SK-N-SH treated with all-trans-retinoic acid at 6 μM for 48 hours (cell line): ENCODE results near the gene MAP7.

ENCODE experiments used
- ATAC-seq: fragments of 200-7000 bp; cut with Tn5 transposase; 3 replicates; pipeline ENCODE4 v1.9.1; 2020; ENCODE audit warnings: mild to moderate bottlenecking, moderate library complexity
- ARNTL ChIP-seq: fragments of 450-650 bp; formaldehyde crosslinking; IDR thresholded peaks from 2 replicates; pipeline ENCODE4 v1.5.0; 2020; ENCODE audit warnings: low read depth, mild to moderate bottlenecking, moderate library complexity, borderline replicate concordance
- BACH2 ChIP-seq: fragments of 250-450 bp; sonication (Bioruptor Pico); IDR thresholded peaks from 2 replicates; pipeline ENCODE4 v1.9.0; 2021; ENCODE audit warnings: mild to moderate bottlenecking, borderline replicate concordance
- ESRRG ChIP-seq: fragments of 250-450 bp; sonication (Bioruptor Pico); IDR thresholded peaks from 2 replicates; pipeline ENCODE4 v1.6.1; 2021; ENCODE audit warnings: mild to moderate bottlenecking
- GLIS3 ChIP-seq: fragments of 250-450 bp; sonication (Bioruptor Pico); IDR thresholded peaks from 2 replicates; pipeline ENCODE4 v1.5.0; 2020; ENCODE audit warnings: mild to moderate bottlenecking, moderate library complexity
- ISL1 ChIP-seq: fragments of 250-450 bp; sonication (Bioruptor Pico); IDR thresholded peaks from 2 replicates; pipeline ENCODE4 v2.1.2; 2022; ENCODE audit warnings: mild to moderate bottlenecking, moderate library complexity
- OSR1 ChIP-seq: fragments of 250-450 bp; sonication (Bioruptor Pico); IDR thresholded peaks from 2 replicates; pipeline ENCODE4 v1.8.0; 2022; ENCODE audit warnings: moderate library complexity, mild to moderate bottlenecking, inconsistent platforms
- PPARA ChIP-seq: fragments of 250-450 bp; sonication (Bioruptor Pico); IDR thresholded peaks from 2 replicates; pipeline ENCODE4 v1.5.0; 2020; ENCODE audit warnings: mild to moderate bottlenecking, borderline replicate concordance
- RARB ChIP-seq: fragments of 250-450 bp; sonication (Bioruptor Pico); IDR thresholded peaks from 2 replicates; pipeline ENCODE4 v1.8.0; 2021; ENCODE audit warnings: mild to moderate bottlenecking, moderate library complexity
- SNAI2 ChIP-seq: fragments of 250-450 bp; sonication (Bioruptor Pico); IDR thresholded peaks from 2 replicates; pipeline ENCODE4 v1.5.0; 2020; ENCODE audit warnings: mild to moderate bottlenecking, moderate library complexity
- TCF4 ChIP-seq: fragments of 250-450 bp; sonication (Bioruptor Pico); IDR thresholded peaks from 2 replicates; pipeline ENCODE4 v1.8.0; 2021; ENCODE audit warnings: mild to moderate bottlenecking, moderate library complexity, borderline replicate concordance
- TOX ChIP-seq: fragments of 250-450 bp; sonication (Bioruptor Pico); IDR thresholded peaks from 2 replicates; pipeline ENCODE4 v1.8.0; 2021; ENCODE audit warnings: mild to moderate bottlenecking, moderate library complexity, borderline replicate concordance
- TSHZ2 ChIP-seq: fragments of 250-450 bp; sonication (Bioruptor Pico); IDR thresholded peaks from 2 replicates; pipeline ENCODE4 v1.5.0; 2020; ENCODE audit warnings: mild to moderate bottlenecking, moderate library complexity
- ZC3H10 ChIP-seq: fragments of 250-450 bp; sonication (Bioruptor Pico); IDR thresholded peaks from 2 replicates; pipeline ENCODE4 v1.5.1; 2021; ENCODE audit warnings: mild to moderate bottlenecking, moderate library complexity
- ZFP3 ChIP-seq: fragments of 250-450 bp; sonication (Bioruptor Pico); IDR thresholded peaks from 2 replicates; pipeline ENCODE4 v1.5.0; 2020; ENCODE audit warnings: mild to moderate bottlenecking, moderate library complexity
- ZNF565 ChIP-seq: fragments of 450-650 bp; formaldehyde crosslinking; conservative IDR thresholded peaks from 2 replicates; pipeline ENCODE4 v1.5.0; 2020; ENCODE audit warnings: low read depth, mild to moderate bottlenecking, moderate library complexity
- ZNF70 ChIP-seq: fragments of 450-650 bp; formaldehyde crosslinking; IDR thresholded peaks from 2 replicates; pipeline ENCODE4 v1.5.0; 2020; ENCODE audit warnings: mild to moderate bottlenecking, moderate library complexity
- ZNF8 ChIP-seq: fragments of 450-650 bp; formaldehyde crosslinking; IDR thresholded peaks from 2 replicates; pipeline ENCODE4 v1.5.0; 2020; ENCODE audit warnings: mild to moderate bottlenecking, moderate library complexity
- TF ChIP-seq, protein P1 (sequence below): fragments of 250-450 bp; sonication (Bioruptor Pico); IDR thresholded peaks from 2 replicates; pipeline ENCODE4 v1.5.1; 2021; ENCODE audit warnings: mild to moderate bottlenecking, moderate library complexity
- TF ChIP-seq, protein P2 (sequence below): fragments of 250-450 bp; sonication (Bioruptor Pico); IDR thresholded peaks from 2 replicates; pipeline ENCODE4 v1.8.0; 2021; ENCODE audit warnings: low read depth, mild to moderate bottlenecking, moderate library complexity, borderline replicate concordance
- TF ChIP-seq, protein P3 (sequence below): fragments of 250-450 bp; sonication (Bioruptor Pico); IDR thresholded peaks from 2 replicates; pipeline ENCODE4 v1.5.1; 2020; ENCODE audit warnings: low read depth, mild to moderate bottlenecking, moderate library complexity

MAP7 gene

GRCh38 chr6:136337121-136337520 is 213.1 kb downstream of the MAP7 start:
- TF ChIP-seq, protein P1, sequence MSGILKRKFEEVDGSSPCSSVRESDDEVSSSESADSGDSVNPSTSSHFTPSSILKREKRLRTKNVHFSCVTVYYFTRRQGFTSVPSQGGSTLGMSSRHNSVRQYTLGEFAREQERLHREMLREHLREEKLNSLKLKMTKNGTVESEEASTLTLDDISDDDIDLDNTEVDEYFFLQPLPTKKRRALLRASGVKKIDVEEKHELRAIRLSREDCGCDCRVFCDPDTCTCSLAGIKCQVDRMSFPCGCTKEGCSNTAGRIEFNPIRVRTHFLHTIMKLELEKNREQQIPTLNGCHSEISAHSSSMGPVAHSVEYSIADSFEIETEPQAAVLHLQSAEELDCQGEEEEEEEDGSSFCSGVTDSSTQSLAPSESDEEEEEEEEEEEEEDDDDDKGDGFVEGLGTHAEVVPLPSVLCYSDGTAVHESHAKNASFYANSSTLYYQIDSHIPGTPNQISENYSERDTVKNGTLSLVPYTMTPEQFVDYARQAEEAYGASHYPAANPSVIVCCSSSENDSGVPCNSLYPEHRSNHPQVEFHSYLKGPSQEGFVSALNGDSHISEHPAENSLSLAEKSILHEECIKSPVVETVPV (CRISPR knock-in tag) = no peak
- TF ChIP-seq ISL1 (CRISPR knock-in tag) = no peak
- no peak for TF ChIP-seq ARNTL (CRISPR knock-in tag)
- TF ChIP-seq ZFP3 (CRISPR knock-in tag) = no peak
- TF ChIP-seq SNAI2 (CRISPR knock-in tag) = no peak
- TF ChIP-seq OSR1 (CRISPR knock-in tag) = no peak
- TF ChIP-seq ZC3H10 (CRISPR knock-in tag) = no peak
- no peak for ATAC-seq

GRCh38 chr6:136335736-136336363 is 214.4 kb downstream of the MAP7 start:
- ATAC-seq = no peak

More at GRCh38 chr6:136335736-136336363, 214.4 kb downstream of the MAP7 start:
- TF ChIP-seq OSR1 (CRISPR knock-in tag) (no peak), ZNF565 (CRISPR knock-in tag) (no peak), ZNF70 (CRISPR knock-in tag) (no peak), ZFP3 (CRISPR knock-in tag) (no peak), TSHZ2 (CRISPR knock-in tag) (no peak), ZC3H10 (CRISPR knock-in tag) (no peak), GLIS3 (CRISPR knock-in tag) (no peak), RARB (CRISPR knock-in tag) (no peak), ISL1 (CRISPR knock-in tag) (no peak), TCF4 (CRISPR knock-in tag) (no peak), TOX (CRISPR knock-in tag) (no peak), PPARA (CRISPR knock-in tag) (no peak), BACH2 (no peak), ZNF8 (no peak), ESRRG (CRISPR knock-in tag) (no peak), ARNTL (CRISPR knock-in tag) (no peak)
- TF ChIP-seq, protein P2, sequence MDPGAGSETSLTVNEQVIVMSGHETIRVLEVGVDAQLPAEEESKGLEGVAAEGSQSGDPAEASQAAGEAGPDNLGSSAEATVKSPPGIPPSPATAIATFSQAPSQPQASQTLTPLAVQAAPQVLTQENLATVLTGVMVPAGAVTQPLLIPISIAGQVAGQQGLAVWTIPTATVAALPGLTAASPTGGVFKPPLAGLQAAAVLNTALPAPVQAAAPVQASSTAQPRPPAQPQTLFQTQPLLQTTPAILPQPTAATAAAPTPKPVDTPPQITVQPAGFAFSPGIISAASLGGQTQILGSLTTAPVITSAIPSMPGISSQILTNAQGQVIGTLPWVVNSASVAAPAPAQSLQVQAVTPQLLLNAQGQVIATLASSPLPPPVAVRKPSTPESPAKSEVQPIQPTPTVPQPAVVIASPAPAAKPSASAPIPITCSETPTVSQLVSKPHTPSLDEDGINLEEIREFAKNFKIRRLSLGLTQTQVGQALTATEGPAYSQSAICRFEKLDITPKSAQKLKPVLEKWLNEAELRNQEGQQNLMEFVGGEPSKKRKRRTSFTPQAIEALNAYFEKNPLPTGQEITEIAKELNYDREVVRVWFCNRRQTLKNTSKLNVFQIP (CRISPR knock-in tag) = no peak
- TF ChIP-seq, protein P3, sequence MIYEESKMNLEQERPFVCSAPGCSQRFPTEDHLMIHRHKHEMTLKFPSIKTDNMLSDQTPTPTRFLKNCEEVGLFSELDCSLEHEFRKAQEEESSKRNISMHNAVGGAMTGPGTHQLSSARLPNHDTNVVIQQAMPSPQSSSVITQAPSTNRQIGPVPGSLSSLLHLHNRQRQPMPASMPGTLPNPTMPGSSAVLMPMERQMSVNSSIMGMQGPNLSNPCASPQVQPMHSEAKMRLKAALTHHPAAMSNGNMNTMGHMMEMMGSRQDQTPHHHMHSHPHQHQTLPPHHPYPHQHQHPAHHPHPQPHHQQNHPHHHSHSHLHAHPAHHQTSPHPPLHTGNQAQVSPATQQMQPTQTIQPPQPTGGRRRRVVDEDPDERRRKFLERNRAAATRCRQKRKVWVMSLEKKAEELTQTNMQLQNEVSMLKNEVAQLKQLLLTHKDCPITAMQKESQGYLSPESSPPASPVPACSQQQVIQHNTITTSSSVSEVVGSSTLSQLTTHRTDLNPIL = no peak
- TF ChIP-seq, protein P1 (CRISPR knock-in tag) = no peak
- TF ChIP-seq, all 23 proteins: peak for 0
